HG02885 (cell line): ENCODE data around the gene TRNAU1AP.
A peak's percentile ranks its signal among the peaks of the same experiment; 100 is the strongest.
"Not testable (repeated sequence)": the region's sequence is repeated elsewhere in the genome, so short reads cannot be mapped to it uniquely, and the experiment has no call there.

Source experiments
- ATAC-seq: cut with Tn5 transposase; IDR thresholded peaks from one replicate; pipeline ENCODE4 v1.9.1; 2021; ENCODE audit warnings: mild to moderate bottlenecking; ENCODE audit not compliant: unreplicated experiment, poor library complexity

The TRNAU1AP gene

GRCh38 chr1:28572891-28573290, 20.0 kb downstream of the TRNAU1AP start:
- ATAC-seq, result not testable (repeated sequence)

GRCh38 chr1:28573564-28573963, 20.7 kb downstream of the TRNAU1AP start:
- ATAC-seq, result no peak

GRCh38 chr1:28577052-28577678, 24.3 kb downstream of the TRNAU1AP start:
- ATAC-seq, result no peak

GRCh38 chr1:28577738-28578536, 25.1 kb downstream of the TRNAU1AP start:
- ATAC-seq, result no peak

GRCh38 chr1:28578696-28579218, 25.9 kb downstream of the TRNAU1AP start:
- ATAC-seq, result no peak

- ATAC-seq, result no peak
These were observed 26.5 kb downstream of the TRNAU1AP start for GRCh38 chr1:28579401-28579800.

- peak; percentile 28 for ATAC-seq
These were observed 28.0 kb downstream of the TRNAU1AP start for GRCh38 chr1:28580722-28581530.

- peak; percentile 83 for ATAC-seq
These were observed 28.8 kb downstream of the TRNAU1AP start for GRCh38 chr1:28581531-28582247.

- no peak for ATAC-seq
These were observed 29.3 kb downstream of the TRNAU1AP start for GRCh38 chr1:28582248-28582615.

- ATAC-seq, result not testable (repeated sequence)
These were observed 33.9 kb downstream of the TRNAU1AP start for GRCh38 chr1:28586585-28587391.

- ATAC-seq, result no peak
These were observed 38.9 kb downstream of the TRNAU1AP start, which contains the start of gene RAB42 for GRCh38 chr1:28591708-28592320. TSS of gene RAB42 (plus strand) at chr1:28592265. CDS start at chr1:28592512, 247 bp downstream.

- ATAC-seq, result no peak
These were observed 39.6 kb downstream of the TRNAU1AP start for GRCh38 chr1:28592321-28593071.

- ATAC-seq, result not testable (repeated sequence)
These were observed 41.1 kb downstream of the TRNAU1AP start for GRCh38 chr1:28593988-28594356.

- not testable (repeated sequence) for ATAC-seq
These were observed 42.0 kb downstream of the TRNAU1AP start for GRCh38 chr1:28594686-28595411.

- ATAC-seq, result no peak
These were observed 42.7 kb downstream of the TRNAU1AP start for GRCh38 chr1:28595412-28596191.

- not testable (repeated sequence) for ATAC-seq
These were observed 43.4 kb downstream of the TRNAU1AP start for GRCh38 chr1:28596276-28596675.

- no peak for ATAC-seq
These were observed 48.8 kb downstream of the TRNAU1AP start for GRCh38 chr1:28601696-28602095.
